ENCODE data around the gene COL4A1. TPM values are rescaled to one million over a fixed set of nuclear protein-coding genes. Genes with fewer than 3 reads are reported as not detected.

Gene COL4A1
- polyA plus RNA-seq, 1 experiment: 210 TPM

DNA sequence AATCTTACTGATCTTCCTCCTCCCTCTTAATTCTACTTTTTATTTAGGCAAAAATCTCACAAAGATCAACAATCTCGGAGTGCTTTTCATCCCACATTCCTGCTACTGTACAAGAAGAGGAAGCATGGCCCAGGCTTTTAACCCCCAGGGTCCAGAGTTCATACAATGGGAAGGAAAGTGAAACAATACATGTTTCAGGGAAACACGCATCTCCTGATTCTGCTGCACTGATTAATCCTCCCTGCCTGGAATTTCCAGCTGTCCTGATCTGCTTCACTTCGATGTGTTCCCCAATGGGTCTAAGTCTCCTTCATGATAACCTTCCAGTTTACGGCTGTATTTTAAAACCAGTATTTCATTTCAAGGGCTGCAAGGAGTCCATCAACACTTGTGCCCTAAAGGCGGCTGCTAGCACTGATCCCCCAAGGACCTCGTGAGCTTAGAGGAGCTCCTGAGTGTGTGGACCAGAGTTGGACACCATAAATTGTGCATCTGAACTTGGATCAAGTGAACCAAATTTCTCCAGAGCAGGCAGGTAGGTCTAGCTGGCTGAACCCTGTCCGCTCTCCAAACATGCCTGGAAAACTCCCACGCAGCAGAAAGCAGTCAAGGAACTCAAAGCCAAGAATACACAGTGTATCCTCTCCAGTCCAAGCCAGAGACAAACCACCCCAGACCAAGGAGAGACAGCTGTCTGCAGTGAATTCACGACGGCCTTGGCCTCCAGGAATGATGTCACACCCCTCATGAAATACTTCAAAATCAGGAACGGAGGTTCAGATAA is 44.3 kb downstream of the COL4A1 start:
- TF ChIP-seq, protein P1, sequence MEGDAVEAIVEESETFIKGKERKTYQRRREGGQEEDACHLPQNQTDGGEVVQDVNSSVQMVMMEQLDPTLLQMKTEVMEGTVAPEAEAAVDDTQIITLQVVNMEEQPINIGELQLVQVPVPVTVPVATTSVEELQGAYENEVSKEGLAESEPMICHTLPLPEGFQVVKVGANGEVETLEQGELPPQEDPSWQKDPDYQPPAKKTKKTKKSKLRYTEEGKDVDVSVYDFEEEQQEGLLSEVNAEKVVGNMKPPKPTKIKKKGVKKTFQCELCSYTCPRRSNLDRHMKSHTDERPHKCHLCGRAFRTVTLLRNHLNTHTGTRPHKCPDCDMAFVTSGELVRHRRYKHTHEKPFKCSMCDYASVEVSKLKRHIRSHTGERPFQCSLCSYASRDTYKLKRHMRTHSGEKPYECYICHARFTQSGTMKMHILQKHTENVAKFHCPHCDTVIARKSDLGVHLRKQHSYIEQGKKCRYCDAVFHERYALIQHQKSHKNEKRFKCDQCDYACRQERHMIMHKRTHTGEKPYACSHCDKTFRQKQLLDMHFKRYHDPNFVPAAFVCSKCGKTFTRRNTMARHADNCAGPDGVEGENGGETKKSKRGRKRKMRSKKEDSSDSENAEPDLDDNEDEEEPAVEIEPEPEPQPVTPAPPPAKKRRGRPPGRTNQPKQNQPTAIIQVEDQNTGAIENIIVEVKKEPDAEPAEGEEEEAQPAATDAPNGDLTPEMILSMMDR (IDR thresholded peaks at IDR 0.05; ENCODE audit: low read depth, low read length): no peak
- no peak for DNase-seq (ENCODE audit: low read depth, low spot score)
- POLR2A ChIA-PET: no interaction called here
- Histone ChIP-seq H3K9me3 (ENCODE audit: control insufficient read depth, insufficient read depth, low read length) (no peaks in the 10 kb centered on the region; the same call in 1 of the 2 replicates), H3K27me3 (ENCODE audit: control insufficient read depth, insufficient read depth, low read length) (no peaks in the 10 kb centered on the region), H3K27ac (ENCODE audit: low read depth, low read length) (no peak overlapping the region), H3K4me3 (ENCODE audit: low read depth, low read length) (no peak overlapping the region)
- CTCF ChIA-PET: interaction anchor here (1.3 to 1.8 kb wide), 3 partner anchors 12 to 193 kb away, joined by 3 to 7 read pairs (median 4); no protein-coding TSS in a partner anchor

- H3K27me3 ChIP-seq (ENCODE audit: control insufficient read depth, insufficient read depth, low read length): no peaks in the 10 kb centered on the region
- H3K4me3 ChIP-seq (ENCODE audit: low read depth, low read length): no peak overlapping the region
- H3K9me3 ChIP-seq (ENCODE audit: control insufficient read depth, insufficient read depth, low read length): no peaks in the 10 kb centered on the region; the same call in 1 of the 2 replicates
- CTCF ChIA-PET: interaction anchor here (1.3 to 1.8 kb wide), 4 partner anchors 13 to 194 kb away, joined by 3 to 7 read pairs (median 4); no protein-coding TSS in a partner anchor
- DNase-seq (ENCODE audit: low read depth, low spot score): no peak
- TF ChIP-seq, protein P1 (IDR thresholded peaks at IDR 0.05; ENCODE audit: low read depth, low read length): no peak
- POLR2A ChIA-PET: no interaction called here
- no peak overlapping the region for H3K27ac ChIP-seq (ENCODE audit: low read depth, low read length)
Measured at GRCh38 chr13:110262082-110262436, 44.9 kb downstream of the COL4A1 start.

GRCh38 chr13:110261166-110262081 is 45.5 kb downstream of the COL4A1 start:
- CTCF ChIA-PET: interaction anchor here (1.4 kb wide), 1 partner anchor 14 kb away, joined by 5 read pairs; no protein-coding TSS in a partner anchor
- POLR2A ChIA-PET: no interaction called here
- Histone ChIP-seq H3K27ac (ENCODE audit: low read depth, low read length) (no peak overlapping the region), H3K4me3 (ENCODE audit: low read depth, low read length) (no peak overlapping the region), H3K9me3 (ENCODE audit: control insufficient read depth, insufficient read depth, low read length) (no peaks in the 10 kb centered on the region; the same call in 1 of the 2 replicates), H3K27me3 (ENCODE audit: control insufficient read depth, insufficient read depth, low read length) (no peaks in the 10 kb centered on the region)
- no peak for DNase-seq (ENCODE audit: low read depth, low spot score)
- TF ChIP-seq, protein P1 (IDR thresholded peaks at IDR 0.05; ENCODE audit: low read depth, low read length): no peak

- Histone ChIP-seq H3K9me3 (ENCODE audit: control insufficient read depth, insufficient read depth, low read length) (no peaks in the 10 kb centered on the region; the same call in 1 of the 2 replicates), H3K4me3 (ENCODE audit: low read depth, low read length) (no peak overlapping the region), H3K27ac (ENCODE audit: low read depth, low read length) (no peak overlapping the region), H3K27me3 (ENCODE audit: control insufficient read depth, insufficient read depth, low read length) (no peaks in the 10 kb centered on the region)
- ChIA-PET CTCF (interaction anchor here (0.7 to 1.5 kb wide), 2 partner anchors 13 to 185 kb away, joined by 3 to 8 read pairs; no protein-coding TSS in a partner anchor), POLR2A (interaction anchor here (0.8 to 0.9 kb wide), 2 partner anchors 42 to 63 kb away, joined by 3 read pairs; no protein-coding TSS in a partner anchor)
- TF ChIP-seq, protein P1 (IDR thresholded peaks at IDR 0.05; ENCODE audit: low read depth, low read length): no peak
- no peak for DNase-seq (ENCODE audit: low read depth, low spot score)
Measured at GRCh38 chr13:110259651-110260050, 47.3 kb downstream of the COL4A1 start.

Measured in AG04450 (cell line).